Measurements from ENCODE around the gene PTPRM.

The PTPRM gene

GRCh38 chr18:7600036-7600435 is 32.9 kb downstream of the PTPRM start:
- no peak for DNase-seq

- DNase-seq = no peak
These were observed 33.6 kb downstream of the PTPRM start for GRCh38 chr18:7600528-7601245.

- no peak for DNase-seq
These were observed 34.1 kb downstream of the PTPRM start for GRCh38 chr18:7601246-7601615.

GRCh38 chr18:7601936-7602335 is 34.8 kb downstream of the PTPRM start:
- no peak for DNase-seq

GRCh38 chr18:7603259-7604000 is 36.3 kb downstream of the PTPRM start:
- DNase-seq = no peak

GRCh38 chr18:7604361-7604760 is 37.2 kb downstream of the PTPRM start:
- no peak for DNase-seq

GRCh38 chr18:7605705-7606104 is 38.6 kb downstream of the PTPRM start:
- no peak for DNase-seq

GRCh38 chr18:7607540-7608173 is 40.5 kb downstream of the PTPRM start:
- no peak for DNase-seq

- no peak for DNase-seq
These were observed 41.0 kb downstream of the PTPRM start for GRCh38 chr18:7608174-7608550.

GRCh38 chr18:7608781-7609201 is 41.7 kb downstream of the PTPRM start:
- DNase-seq = no peak

- DNase-seq = no peak
These were observed 42.5 kb downstream of the PTPRM start for GRCh38 chr18:7609617-7610016.

GRCh38 chr18:7614042-7614441 is 46.9 kb downstream of the PTPRM start:
- DNase-seq = no peak

- no peak for DNase-seq
These were observed 48.7 kb downstream of the PTPRM start for GRCh38 chr18:7615840-7616239.

GRCh38 chr18:7616661-7617060 is 49.5 kb downstream of the PTPRM start:
- no peak for DNase-seq

GRCh38 chr18:7617738-7618422 is 50.8 kb downstream of the PTPRM start:
- no peak for DNase-seq

GRCh38 chr18:7618891-7619442 is 51.9 kb downstream of the PTPRM start:
- DNase-seq = no peak

GRCh38 chr18:7619676-7620075 is 52.6 kb downstream of the PTPRM start:
- no peak for DNase-seq

GRCh38 chr18:7622721-7623120 is 55.6 kb downstream of the PTPRM start:
- DNase-seq = no peak

- DNase-seq = no peak
These were observed 56.6 kb downstream of the PTPRM start for GRCh38 chr18:7623681-7624080.

- no peak for DNase-seq
These were observed 57.6 kb downstream of the PTPRM start for GRCh38 chr18:7624697-7625096.

- no peak for DNase-seq
These were observed 59.2 kb downstream of the PTPRM start for GRCh38 chr18:7626175-7626921.

GRCh38 chr18:7626922-7627440 is 59.9 kb downstream of the PTPRM start:
- DNase-seq = no peak

Data from inflammatory macrophage (primary cell).